Neural progenitor cell (in vitro differentiated cells): Measurements from ENCODE around the gene VPS8.
"Not testable (repeated sequence)": the region's sequence is repeated elsewhere in the genome, so short reads cannot be mapped to it uniquely, and the experiment has no call there.

Experiments used
- EZH2 ChIP-seq: fragments of 200-600 bp; sonication (generic); IDR thresholded peaks from 2 replicates; pipeline ENCODE4 v1.6.1; 2017; ENCODE audit warnings: antibody characterized with exemption, mild to moderate bottlenecking, moderate library complexity
- TF ChIP-seq, protein P1 (sequence below): fragments of 200-600 bp; sonication (generic); IDR thresholded peaks from 2 replicates; pipeline ENCODE4 v1.5.1; 2017; ENCODE audit warnings: antibody characterized with exemption, mild to moderate bottlenecking

DNA sequence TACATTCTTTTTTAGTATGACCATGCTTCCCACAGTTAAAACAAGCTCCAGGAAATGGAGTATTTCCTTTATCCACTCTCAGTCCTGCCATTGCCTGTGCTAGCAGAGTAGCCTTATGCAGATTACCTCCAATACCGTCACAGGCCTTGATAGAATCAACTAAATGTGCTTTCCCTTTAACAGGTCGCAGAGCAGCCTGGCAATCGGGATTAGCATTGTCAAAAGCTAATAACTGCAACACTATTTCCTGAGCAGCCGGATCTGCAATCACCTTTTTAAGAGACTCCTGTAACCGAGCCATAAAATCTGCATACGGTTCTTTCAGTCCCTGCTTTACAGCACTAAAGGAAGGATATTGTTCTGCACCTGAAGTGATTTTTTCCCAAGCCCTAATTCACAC lies 206.0 kb downstream of the VPS8 start:
- TF ChIP-seq, protein P1, sequence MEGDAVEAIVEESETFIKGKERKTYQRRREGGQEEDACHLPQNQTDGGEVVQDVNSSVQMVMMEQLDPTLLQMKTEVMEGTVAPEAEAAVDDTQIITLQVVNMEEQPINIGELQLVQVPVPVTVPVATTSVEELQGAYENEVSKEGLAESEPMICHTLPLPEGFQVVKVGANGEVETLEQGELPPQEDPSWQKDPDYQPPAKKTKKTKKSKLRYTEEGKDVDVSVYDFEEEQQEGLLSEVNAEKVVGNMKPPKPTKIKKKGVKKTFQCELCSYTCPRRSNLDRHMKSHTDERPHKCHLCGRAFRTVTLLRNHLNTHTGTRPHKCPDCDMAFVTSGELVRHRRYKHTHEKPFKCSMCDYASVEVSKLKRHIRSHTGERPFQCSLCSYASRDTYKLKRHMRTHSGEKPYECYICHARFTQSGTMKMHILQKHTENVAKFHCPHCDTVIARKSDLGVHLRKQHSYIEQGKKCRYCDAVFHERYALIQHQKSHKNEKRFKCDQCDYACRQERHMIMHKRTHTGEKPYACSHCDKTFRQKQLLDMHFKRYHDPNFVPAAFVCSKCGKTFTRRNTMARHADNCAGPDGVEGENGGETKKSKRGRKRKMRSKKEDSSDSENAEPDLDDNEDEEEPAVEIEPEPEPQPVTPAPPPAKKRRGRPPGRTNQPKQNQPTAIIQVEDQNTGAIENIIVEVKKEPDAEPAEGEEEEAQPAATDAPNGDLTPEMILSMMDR, result not testable (repeated sequence)
- not testable (repeated sequence) for TF ChIP-seq EZH2
